ENCODE measurements around the gene DEPP1.
"Not testable (repeated sequence)": the region's sequence is repeated elsewhere in the genome, so short reads cannot be mapped to it uniquely, and the experiment has no call there.

The DEPP1 gene, protein sequence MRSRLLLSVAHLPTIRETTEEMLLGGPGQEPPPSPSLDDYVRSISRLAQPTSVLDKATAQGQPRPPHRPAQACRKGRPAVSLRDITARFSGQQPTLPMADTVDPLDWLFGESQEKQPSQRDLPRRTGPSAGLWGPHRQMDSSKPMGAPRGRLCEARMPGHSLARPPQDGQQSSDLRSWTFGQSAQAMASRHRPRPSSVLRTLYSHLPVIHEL

GRCh38 chr10:44978570-44979280 lies at the start of gene DEPP1:
DEPP1 (minus strand) TSS chr10:44978809; CDS start chr10:44978030, 779 bp downstream.
- DNase-seq (ENCODE audit: low spot score): no peak

DNA sequence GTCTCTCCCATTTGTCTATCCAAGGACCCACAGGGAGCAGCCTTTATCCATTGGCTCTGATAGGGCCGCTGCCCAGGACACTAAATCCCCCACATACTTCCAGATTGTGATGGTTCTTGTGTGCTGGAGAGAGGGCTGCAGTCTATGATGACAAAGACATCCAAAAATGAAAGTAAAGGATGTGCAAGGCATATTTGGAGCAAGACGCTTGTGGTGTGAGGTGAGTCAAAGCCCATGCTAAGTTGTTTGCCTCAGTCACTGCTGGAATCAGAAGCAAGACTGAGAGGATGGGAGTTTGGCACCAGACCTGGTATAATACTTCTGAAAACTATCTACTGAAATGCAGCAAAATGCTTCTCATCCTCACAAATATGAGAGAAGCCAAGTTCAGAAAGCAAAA lies 44.8 kb upstream of the DEPP1 start:
- DNase-seq (ENCODE audit: low spot score): no peak

DNA sequence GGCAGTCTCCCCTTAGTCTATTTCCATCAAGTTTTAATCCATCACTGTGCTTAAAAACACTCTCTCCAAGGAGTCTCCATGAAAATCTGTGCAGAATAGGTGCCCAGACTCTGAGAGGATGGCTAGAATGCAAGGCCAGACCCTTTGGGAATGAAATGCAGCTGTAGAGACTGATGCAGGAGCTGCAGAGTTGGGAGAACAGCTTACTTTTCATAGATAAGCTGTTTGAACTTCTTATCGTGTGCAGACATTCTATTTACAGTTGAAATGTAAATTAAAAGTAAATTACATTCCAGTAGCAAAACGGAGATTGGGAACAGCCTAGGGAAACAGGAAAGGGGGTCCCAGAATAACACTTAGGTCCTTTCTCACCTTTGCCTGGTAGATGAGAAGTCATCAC lies 37.0 kb upstream of the DEPP1 start:
- no peak for DNase-seq (ENCODE audit: low spot score)

- not testable (repeated sequence) for DNase-seq (ENCODE audit: low spot score)
Observed at GRCh38 chr10:45014557-45014956, 35.9 kb upstream of the DEPP1 start.

DNA sequence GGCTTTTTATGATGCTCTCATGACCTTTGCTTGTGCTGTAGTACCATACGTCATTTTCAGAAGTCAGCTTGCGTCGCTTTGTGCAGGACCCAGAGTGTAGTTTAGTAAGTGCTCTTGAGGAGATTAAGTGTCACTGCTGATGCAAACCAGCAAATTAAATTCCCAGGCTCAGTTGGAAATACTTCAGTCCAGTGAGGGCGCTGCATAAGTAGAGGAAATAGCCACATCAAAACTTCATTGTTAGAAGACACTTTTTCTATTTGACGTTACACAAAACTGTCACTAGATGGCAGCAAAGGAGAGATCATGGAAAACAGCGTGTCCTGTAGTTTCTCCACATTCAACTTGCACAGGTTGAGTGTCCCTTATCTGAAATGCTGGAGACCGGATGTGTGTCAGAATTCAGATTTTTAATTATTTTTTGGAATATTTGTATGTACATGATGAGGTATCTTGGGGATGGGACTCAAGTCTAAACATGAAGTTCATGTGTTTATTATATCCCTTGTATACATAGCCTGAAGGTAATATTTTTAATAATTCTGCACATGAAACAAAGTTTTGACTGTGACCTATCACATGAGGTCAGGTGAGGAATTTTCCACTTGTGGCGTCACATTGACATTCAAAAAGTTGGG lies 30.0 kb upstream of the DEPP1 start:
- peak; percentile 66 for DNase-seq (ENCODE audit: low spot score)

DNA sequence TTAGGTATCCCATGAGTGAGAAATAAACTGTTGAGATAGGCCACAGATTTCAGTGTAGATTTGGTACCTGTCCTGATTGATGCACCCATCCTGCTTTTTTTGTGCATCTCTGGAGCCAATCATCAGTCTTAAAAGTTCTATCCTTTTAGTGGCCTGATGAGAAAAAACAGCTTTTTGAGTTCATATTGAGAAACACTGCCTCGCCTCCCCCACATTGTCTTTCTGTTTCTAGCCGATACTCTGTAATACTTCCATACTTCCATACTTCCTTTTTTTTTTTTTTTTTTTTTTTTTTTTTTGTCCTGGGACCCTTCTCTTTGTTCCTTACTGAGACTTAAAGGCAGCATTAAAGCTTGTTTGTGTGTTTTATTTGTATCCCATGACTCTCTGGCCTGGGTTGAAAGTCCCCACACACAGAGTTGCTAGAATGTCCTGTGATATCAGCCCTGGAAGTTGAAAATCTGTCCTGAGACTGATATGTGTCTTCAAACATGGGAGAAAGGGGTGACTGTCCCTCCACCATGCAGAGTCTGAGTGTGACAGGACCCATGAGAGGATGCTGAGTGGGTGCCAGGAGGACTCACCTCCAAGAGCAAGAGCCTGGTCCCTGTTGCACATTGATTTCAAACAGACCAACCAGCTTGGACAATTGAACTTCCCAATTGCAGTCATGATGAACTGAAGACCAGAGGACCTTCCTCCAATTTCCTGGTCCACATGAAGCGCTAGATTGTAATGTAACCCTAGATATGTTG lies 27.8 kb upstream of the DEPP1 start:
- no peak for DNase-seq (ENCODE audit: low spot score)

GRCh38 chr10:45005284-45005683 lies 26.7 kb upstream of the DEPP1 start:
- no peak for DNase-seq (ENCODE audit: low spot score)

DNA sequence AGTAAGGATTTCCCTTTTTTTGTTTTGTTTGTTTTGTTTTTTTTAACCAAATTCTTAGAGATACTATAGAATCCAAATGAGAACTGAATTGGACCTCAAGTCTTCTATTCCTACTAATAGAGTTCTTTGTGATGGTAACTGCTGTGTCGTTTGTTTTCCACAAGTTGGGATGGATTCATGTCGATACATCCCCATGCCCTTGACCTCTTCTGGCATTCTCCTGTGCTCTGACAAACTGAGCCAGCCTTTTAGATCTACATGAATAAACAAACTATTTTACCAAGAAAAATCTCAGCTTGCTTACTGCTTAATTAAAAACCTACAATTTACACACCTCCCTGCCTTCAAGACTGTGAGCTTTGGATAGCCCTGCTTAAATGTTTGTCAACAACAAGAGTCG lies 26.1 kb upstream of the DEPP1 start:
- DNase-seq (ENCODE audit: low spot score): no peak

DNA sequence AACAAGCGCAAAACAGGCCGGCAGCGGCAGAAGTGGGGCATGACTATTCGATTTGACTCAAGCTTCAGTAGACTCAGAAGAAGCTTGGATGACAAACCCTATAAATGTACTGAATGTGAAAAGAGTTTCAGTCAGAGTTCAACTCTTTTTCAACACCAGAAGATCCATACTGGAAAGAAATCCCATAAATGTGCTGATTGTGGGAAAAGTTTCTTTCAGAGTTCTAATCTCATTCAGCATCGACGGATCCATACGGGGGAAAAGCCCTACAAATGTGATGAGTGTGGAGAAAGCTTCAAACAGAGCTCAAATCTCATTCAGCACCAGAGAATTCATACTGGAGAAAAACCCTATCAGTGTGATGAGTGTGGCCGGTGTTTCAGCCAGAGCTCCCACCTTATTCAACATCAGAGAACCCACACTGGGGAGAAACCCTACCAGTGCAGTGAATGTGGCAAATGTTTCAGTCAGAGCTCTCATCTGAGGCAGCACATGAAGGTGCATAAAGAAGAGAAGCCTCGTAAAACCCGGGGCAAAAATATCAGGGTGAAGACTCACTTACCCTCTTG lies 24.9 kb upstream of the DEPP1 start:
- DNase-seq (ENCODE audit: low spot score): no peak

GRCh38 chr10:45001381-45002148 lies 23.0 kb upstream of the DEPP1 start:
- DNase-seq (ENCODE audit: low spot score): peak; percentile 25

DNA sequence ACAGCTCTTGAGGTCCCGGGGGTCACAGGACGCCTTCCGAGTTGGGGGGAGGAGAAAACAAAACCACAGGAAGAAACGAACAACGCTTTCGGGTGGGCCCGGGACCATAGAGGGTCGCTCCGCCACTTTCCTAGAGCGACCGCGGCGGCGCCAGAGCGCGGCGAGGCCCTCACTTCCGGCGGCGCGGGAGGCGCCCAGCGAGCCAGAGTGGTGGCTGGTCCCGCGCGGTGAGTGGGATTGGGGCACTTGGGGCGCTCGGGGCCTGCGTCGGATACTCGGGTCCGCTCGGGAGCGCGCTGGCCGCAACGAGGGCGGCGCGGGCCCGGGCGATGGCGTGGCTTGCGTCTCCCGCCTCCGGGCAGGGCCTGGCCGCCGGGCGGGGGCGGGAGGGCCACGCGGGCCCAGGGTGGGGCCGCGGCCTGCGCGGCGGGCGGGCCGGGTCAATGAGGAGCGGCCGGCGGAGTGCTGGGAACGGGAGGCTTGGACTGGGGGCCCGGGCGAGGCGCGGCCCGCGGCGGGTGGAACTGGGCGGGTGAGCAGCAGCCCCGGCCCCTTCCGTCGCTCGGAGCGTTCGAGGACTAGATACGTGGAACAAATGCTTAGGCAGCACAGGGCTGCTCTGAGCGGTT lies 22.3 kb upstream of the DEPP1 start, which contains the start of gene ZNF22:
TSS of gene ZNF22 (plus strand) at position 172 of the 629 bp plus-strand sequence. CDS start 2,446 bp downstream, outside the sequence.
- DNase-seq (ENCODE audit: low spot score): peak; percentile 34

DNA sequence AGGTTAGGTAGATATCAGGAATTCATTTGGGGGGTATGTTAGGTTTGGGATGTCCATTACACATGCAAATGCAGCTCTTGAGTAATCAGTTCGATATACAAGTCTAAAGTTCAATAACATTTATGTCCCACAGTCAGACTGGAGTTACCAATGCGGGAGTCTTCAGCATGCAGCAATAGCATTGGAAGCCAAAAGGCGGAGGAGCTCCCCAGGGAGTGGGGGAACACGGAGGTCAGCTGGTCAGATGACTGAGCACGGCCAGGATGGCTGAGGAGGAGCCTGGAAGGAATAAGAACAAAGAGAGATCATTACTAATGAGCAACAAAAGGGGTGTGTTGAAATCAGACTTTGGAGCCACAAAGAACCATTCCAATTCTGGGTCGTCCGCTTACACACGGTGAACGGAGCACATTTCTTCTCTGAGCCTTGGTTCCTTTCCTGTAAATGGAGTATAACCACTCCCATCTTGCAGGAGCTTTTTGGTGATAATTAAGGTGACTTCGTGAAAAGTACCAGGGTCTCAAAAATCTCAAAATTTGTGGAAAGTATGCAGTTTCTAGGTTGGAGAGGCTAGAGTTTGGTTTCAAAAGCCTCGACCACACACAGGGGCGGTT lies 21.6 kb upstream of the DEPP1 start:
- DNase-seq (ENCODE audit: low spot score): no peak

DNA sequence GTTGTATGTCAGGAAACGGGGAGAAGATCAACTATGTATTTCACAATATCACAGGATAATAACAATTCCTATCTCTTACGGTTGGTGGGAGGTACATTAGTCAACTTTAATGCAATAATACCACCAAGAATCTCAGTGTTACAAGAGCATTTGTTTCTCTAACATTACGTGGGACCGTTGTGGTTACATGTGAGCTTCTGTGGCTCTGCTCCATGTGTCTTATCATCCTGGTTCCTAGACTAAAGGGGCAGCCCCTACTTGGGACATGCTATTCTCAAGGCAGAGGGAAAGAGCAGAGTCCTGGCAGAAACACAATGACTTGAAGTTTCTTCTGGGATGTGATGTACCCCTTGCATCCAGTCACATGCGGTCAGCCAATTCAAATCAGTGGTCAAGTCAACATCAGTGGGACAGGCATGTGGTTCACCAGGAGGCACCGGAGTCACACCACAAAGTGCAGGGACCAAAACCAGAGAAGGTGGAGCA lies 19.6 kb upstream of the DEPP1 start:
- no peak for DNase-seq (ENCODE audit: low spot score)

- no peak for DNase-seq (ENCODE audit: low spot score)
Observed at GRCh38 chr10:44997105-44997748, 18.6 kb upstream of the DEPP1 start.

- DNase-seq (ENCODE audit: low spot score): no peak
Observed at GRCh38 chr10:44995914-44996669, 17.5 kb upstream of the DEPP1 start.

- no peak for DNase-seq (ENCODE audit: low spot score)
Observed at GRCh38 chr10:44995581-44995913, 16.9 kb upstream of the DEPP1 start.

- no peak for DNase-seq (ENCODE audit: low spot score)
Observed at GRCh38 chr10:44994752-44995530, 16.3 kb upstream of the DEPP1 start.

All from activated CD4-positive, alpha-beta T cell treated with anti-CD3 and anti-CD28 coated beads, Interleukin-2, Interleukin-4, amounts not matched to agents 100 ng/mL and 50 ng/mL, durations not matched to agents 16 hours and 8 hours (primary cell).